Fibroblast of lung (primary cell): ENCODE measurements around the gene KCND1.

Source experiments
- EZH2 ChIP-seq: IDR thresholded peaks from 2 replicates; pipeline ENCODE4 v1.5.1; 2012; ENCODE audit warnings: low read length, control low read depth, mild to moderate bottlenecking; ENCODE audit errors: missing control alignments
- TF ChIP-seq, protein P1 (sequence below), 2 donors: IDR thresholded peaks in 1 of 2; conservative IDR thresholded peaks in 1 of 2; 1 replicate in 1 of 2; 2 replicates in 1 of 2; pipeline ENCODE4 v1.5.1; 2011 to 2012; ENCODE audit warnings: low read length in 2 of 2, control low read depth in 1 of 2, inconsistent platforms in 1 of 2, low read depth in 1 of 2, mild to moderate bottlenecking in 1 of 2

DNA sequence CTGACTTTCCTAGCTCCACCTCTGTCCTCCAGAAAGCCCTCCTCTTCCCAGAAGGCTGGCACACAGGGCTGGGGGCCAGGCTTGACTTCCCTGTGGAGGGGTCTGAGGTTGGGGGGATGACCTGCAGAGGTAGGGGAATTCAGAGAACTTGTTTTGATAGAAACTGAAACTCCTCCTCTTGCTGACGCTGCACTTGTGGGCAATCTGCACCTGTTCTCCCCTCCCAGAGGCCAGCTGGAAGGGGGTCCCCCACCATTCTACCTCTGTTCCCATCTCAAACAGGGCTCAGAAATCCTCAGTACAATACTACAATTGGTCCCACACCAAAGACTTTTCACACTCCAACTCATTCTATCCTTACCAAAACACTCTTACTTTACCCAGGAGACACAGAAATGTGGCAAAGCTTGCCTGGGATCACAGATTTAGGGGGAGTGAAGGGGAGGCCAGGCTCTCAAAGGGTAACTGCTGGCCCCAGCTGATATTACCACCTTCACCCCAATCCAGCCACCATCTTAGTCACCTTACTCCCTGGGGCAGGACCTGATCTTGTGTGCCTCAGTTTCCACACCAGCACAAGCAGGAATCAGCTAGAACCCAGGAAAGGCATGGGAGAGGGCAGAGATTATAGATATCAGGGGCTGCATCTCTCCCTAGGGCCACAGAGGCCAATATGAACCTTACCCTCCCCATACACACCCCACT, 32.8 kb downstream of the KCND1 start:
- TF ChIP-seq, protein P1, sequence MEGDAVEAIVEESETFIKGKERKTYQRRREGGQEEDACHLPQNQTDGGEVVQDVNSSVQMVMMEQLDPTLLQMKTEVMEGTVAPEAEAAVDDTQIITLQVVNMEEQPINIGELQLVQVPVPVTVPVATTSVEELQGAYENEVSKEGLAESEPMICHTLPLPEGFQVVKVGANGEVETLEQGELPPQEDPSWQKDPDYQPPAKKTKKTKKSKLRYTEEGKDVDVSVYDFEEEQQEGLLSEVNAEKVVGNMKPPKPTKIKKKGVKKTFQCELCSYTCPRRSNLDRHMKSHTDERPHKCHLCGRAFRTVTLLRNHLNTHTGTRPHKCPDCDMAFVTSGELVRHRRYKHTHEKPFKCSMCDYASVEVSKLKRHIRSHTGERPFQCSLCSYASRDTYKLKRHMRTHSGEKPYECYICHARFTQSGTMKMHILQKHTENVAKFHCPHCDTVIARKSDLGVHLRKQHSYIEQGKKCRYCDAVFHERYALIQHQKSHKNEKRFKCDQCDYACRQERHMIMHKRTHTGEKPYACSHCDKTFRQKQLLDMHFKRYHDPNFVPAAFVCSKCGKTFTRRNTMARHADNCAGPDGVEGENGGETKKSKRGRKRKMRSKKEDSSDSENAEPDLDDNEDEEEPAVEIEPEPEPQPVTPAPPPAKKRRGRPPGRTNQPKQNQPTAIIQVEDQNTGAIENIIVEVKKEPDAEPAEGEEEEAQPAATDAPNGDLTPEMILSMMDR (conservative IDR thresholded peaks at IDR 0.05 in 1 of 2, IDR thresholded peaks at IDR 0.05 in 1 of 2; ENCODE audit: low read depth in 1 of 2, low read length in 2 of 2): no peak
- no peak for TF ChIP-seq EZH2
